Epidermal melanocyte (primary cell): Measurements from ENCODE around the gene PLCD4.

Experiments used
- DNase-seq: peaks from one replicate; pipeline ENCODE4 v3.0.0; 2011; ENCODE audit warnings: low spot score; ENCODE audit not compliant: insufficient read length

The PLCD4 gene

DNA sequence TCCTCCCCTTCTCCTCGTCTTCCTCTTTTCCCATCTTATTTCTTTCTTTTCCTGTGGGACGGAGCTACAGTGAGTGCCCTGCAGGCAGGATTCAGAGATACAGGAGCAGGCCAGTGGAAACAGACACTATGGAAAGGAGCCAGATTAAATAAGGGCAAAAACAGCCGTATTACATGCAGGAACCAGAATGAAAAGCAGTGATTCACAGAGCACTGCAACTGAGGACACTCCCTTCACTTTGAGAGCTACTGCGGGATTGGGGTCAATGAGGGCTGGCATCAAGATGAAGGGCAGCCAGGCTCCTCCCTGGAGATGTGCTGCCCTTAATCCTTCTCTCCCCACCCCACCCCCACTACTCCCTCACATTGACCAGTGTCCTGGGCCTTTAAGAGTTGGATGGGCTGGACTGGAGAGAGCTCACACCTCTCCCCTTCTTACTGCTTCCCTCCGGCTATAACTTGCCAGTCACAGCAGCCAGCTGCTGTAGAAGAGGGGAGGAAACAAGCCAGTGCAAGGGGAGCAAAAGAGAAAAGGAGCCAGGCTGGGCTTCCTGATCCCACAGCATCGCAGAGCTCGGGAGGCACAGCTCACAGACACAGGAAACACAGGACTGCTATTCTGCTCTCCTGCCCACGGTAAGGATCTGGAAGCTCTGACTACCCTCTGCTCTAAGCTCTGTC is at the start of gene PLCD4:
Gene PLCD4 (plus strand): TSS at position 464 of the 680 bp plus-strand sequence. CDS start 7,841 bp downstream, outside the sequence.
- DNase-seq = peak; percentile 69

- no peak for DNase-seq
These were observed 49.8 kb upstream of the PLCD4 start for GRCh38 chr2:218557941-218558340.

DNA sequence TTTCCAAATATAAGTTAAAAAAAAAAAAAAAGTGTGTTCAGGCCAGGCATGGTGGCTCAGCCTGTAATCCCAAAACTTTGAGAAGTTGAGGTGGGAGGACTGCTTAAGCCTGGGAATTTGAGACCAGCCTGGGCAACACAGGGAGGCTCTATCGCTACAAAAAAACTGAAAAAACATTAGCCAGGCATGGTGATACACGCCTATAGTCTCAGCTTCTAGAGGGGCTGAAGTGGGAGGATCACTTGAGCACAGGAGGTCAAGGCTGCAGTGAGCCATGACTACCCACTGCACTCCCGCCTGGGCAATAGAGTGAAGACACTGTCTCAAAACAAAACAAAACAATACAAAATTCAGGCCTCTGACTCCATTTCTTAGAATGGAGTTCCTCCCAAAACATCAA is 48.7 kb upstream of the PLCD4 start:
- no peak for DNase-seq

GRCh38 chr2:218564056-218564455 is 43.6 kb upstream of the PLCD4 start:
- no peak for DNase-seq

DNA sequence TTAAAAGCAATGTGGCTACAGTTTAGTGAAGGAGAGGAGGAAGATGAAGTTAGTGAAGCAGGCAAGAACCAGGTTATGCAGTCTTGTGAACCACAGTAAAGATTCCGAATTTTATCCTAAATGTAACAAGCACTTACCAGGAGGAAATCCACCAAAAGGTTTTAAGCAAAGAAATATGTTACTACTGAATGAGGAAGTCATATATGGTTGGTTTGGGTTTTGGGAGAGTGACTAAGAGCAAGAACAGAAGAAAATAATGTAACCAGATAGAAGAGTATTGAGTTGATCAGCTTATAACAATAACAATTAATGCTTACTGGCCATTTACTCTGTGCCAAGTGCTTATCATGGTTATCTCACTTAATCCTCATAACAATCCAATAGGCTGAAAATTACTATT is 41.4 kb upstream of the PLCD4 start:
- DNase-seq = no peak

GRCh38 chr2:218567797-218568189 is 39.9 kb upstream of the PLCD4 start:
- DNase-seq = no peak

- peak; percentile 86 for DNase-seq
These were observed 39.3 kb upstream of the PLCD4 start, which contains the start of the genes CNOT9 and USP37 for GRCh38 chr2:218568190-218569037. TSS of gene CNOT9 (plus strand) at chr2:218568839. CDS start at chr2:218568955, 116 bp downstream. TSS of gene USP37 (minus strand) at chr2:218568351. CDS start at chr2:218558653, 9,698 bp downstream.

- no peak for DNase-seq
These were observed 38.7 kb upstream of the PLCD4 start for GRCh38 chr2:218569038-218569431.

- DNase-seq = no peak
These were observed 37.8 kb upstream of the PLCD4 start for GRCh38 chr2:218569661-218570500.

GRCh38 chr2:218570850-218571249 is 36.8 kb upstream of the PLCD4 start:
- DNase-seq = no peak

- no peak for DNase-seq
These were observed 30.8 kb upstream of the PLCD4 start for GRCh38 chr2:218576854-218577253.

- DNase-seq = no peak
These were observed 30.0 kb upstream of the PLCD4 start for GRCh38 chr2:218577482-218578220.

GRCh38 chr2:218578272-218578877 is 29.3 kb upstream of the PLCD4 start:
- no peak for DNase-seq

- no peak for DNase-seq
These were observed 25.6 kb upstream of the PLCD4 start for GRCh38 chr2:218582076-218582475.

DNA sequence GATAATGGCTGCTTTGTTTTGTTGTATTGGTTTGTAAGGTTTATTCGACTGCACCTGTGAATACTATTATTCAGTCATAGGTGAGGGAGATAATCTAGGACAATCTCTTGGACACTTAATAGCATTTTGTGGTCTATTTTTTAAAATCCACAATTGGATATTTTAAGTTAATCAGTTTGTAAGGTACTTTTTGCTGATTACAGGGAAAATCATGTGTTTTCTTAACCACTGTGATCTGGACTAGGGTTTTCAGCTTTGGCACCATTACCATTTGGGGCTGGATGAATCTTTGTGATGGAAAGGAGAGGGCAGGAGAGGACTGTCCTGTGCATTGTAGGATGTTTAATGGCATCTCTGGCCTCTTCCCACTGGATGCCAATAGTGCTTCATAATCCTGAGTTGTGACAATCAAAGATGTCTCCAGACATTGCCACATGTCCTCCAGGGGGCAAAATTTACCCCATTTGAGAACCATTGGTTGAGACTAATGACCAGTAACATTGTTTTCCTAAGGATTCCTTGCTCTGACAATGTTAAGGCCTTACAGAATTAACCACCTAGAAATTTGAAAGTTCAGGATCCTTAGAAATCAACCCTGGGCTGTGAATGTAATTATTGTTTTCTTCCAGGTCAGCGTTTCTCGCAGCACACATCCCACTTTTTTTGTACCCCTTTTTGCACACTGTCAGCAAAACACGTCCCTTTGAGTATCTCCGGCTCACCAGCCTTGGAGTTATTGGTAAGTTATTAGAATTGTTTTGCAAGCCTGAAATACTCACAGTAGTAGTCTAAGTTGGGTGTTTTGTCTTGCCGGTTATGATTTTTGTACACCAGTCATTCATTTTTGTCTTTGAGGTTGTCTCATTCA is 23.5 kb upstream of the PLCD4 start:
- DNase-seq = no peak

GRCh38 chr2:218585541-218585940 is 22.2 kb upstream of the PLCD4 start:
- no peak for DNase-seq

DNA sequence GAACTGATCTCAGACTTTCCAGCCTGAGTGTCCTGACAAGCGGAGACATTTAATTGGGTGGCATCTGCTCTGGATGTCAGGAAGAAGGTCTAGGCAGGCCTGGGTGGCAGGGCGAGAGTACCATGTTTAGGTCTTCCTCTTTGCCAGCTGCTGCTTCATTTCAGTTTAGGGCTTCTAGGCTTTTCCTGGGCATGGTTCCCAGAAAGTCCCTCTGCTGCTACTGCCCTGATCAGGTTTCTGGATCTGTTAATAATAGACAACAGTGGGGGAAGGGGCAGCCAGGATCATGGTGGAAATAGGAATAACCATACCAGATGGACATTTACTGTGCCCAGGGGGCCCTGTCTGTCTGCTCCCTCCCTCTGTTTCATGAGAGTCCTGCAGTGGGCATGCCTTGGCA is 2.3 kb upstream of the PLCD4 start:
- no peak for DNase-seq

DNA sequence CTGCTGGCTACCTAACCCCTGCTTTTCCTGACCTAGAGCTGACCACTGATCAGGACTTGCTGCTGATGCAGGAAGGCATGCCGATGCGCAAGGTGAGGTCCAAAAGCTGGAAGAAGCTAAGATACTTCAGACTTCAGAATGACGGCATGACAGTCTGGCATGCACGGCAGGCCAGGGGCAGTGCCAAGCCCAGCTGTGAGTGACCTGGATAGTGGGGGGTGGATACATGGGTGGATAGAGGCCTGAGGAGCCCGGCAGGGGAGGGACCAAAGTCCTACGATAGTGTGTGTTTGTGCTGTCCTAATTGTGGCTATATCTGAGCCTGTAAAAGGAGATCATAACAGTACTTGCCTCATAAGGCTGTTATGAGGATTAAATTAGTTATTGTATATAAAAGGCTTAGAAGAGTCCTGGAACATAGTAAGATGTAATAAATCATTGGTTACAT is 8.2 kb downstream of the PLCD4 start:
- no peak for DNase-seq

- no peak for DNase-seq
These were observed 10.6 kb downstream of the PLCD4 start for GRCh38 chr2:218618102-218618860.
